ENCODE results near the gene MROH2B. TPM values are rescaled to one million over a fixed set of nuclear protein-coding genes. Genes with fewer than 3 reads are reported as not detected.

Gene MROH2B
- total and polyA plus RNA-seq, 2 donors (not counting 3 experiments of a cell fraction or from before 2014, with no cell fraction given) = not detected

- H3K27me3 ChIP-seq (ENCODE audit: control insufficient read depth in 2 of 2, insufficient read depth in 2 of 2, low read length in 2 of 2) = no peaks in the 10 kb centered on the region
- POLR2A ChIA-PET = no interaction called here
- H3K9me3 ChIP-seq (replicated peaks; ENCODE audit: control insufficient read depth, insufficient read depth, low read length) = no peaks in the 10 kb centered on the region
- FAIRE-seq (no peak), DNase-seq (ENCODE audit: low read depth, low spot score) (no peak)
- no peak overlapping the region for H2AFZ ChIP-seq (ENCODE audit: low read depth, low read length)
- no peak overlapping the region for H3K9ac ChIP-seq (replicated peaks; ENCODE audit: extremely low read depth, insufficient read depth, low read length)
- no peak overlapping the region for H3K27ac ChIP-seq (ENCODE audit: insufficient read depth, low read depth, low read length)
- H3K4me3 ChIP-seq (replicated peaks in 1 of 3; ENCODE audit: insufficient read depth in 1 of 3, low read depth in 1 of 3, low read length in 3 of 3) = no peak overlapping the region
- H3K4me1 ChIP-seq (ENCODE audit: control insufficient read depth, extremely low read depth, insufficient read depth, low read length) = no peaks in the 10 kb centered on the region
- BruUV-seq (replicated peaks) = no TSS peak
- H3K9me1 ChIP-seq (replicated peaks; ENCODE audit: control insufficient read depth, extremely low read depth, insufficient read depth, low read length) = no peaks in the 10 kb centered on the region
- dilution Hi-C loops (cut with MboI; ENCODE audit: extremely low pct_ligation_motif_present, low sequenced_read_pairs) (no loop called here), intact Hi-C loops (cut with micrococcal nuclease) (no loop called here)
- no peaks in the 10 kb centered on the region for H3K79me2 ChIP-seq (ENCODE audit: control insufficient read depth, insufficient read depth, low read length)
- TF ChIP-seq GATA2 (IDR thresholded peaks at IDR 0.05; ENCODE audit: insufficient read depth, insufficient read length, low read depth, low read length) (no peak), CTCF (IDR thresholded peaks at IDR 0.05; ENCODE audit: extremely low read depth in 1 of 2, insufficient read depth in 1 of 2, low read depth in 1 of 2, low read length in 2 of 2) (no peak), EZH2 (IDR thresholded peaks at IDR 0.05; ENCODE audit: borderline replicate concordance, low read depth, low read length, severe bottlenecking) (no peak), MAX (IDR thresholded peaks at IDR 0.05; ENCODE audit: insufficient read depth, insufficient read length) (no peak), FOS (IDR thresholded peaks at IDR 0.05; ENCODE audit: borderline replicate concordance, insufficient read depth, low read length) (no peak), MYC (IDR thresholded peaks at IDR 0.05; ENCODE audit: low read depth, low read length) (no peak), JUN (IDR thresholded peaks at IDR 0.05; ENCODE audit: borderline replicate concordance, insufficient read depth, insufficient read length, low read depth) (no peak), POLR2A (IDR thresholded peaks at IDR 0.05; ENCODE audit: low read depth, low read length) (no peak), POLR2AphosphoS5 (IDR thresholded peaks at IDR 0.05; ENCODE audit: insufficient read depth, low read depth, low read length) (no peak)
- CTCF ChIA-PET = no interaction called here
- H3K36me3 ChIP-seq (ENCODE audit: control insufficient read depth in 2 of 2, extremely low read depth in 1 of 2, insufficient read depth in 2 of 2, low read length in 2 of 2) = no peaks in the 10 kb centered on the region
- no peaks in the 10 kb centered on the region for H4K20me1 ChIP-seq (replicated peaks; ENCODE audit: control insufficient read depth, extremely low read depth, insufficient read depth, low read length)
- no peak overlapping the region for H3K4me2 ChIP-seq (ENCODE audit: insufficient read depth, low read length)
Measured at GRCh38 chr5:40976041-40976440, 95.1 kb downstream of the MROH2B start.
